Small intestine (tissue), 7 donors: ENCODE measurements around the gene PARD3B. TPM values are rescaled to one million over a fixed set of nuclear protein-coding genes. Genes with fewer than 3 reads are reported as not detected.
A peak's percentile ranks its signal among the peaks of the same experiment; 100 is the strongest.

Experiments used
- DNase-seq, 2 donors: peaks; one replicate each; pipeline versions ENCODE4 v3.0.0 to v3.0.0-alpha.2; 2013
- FAIRE-seq: peaks from 2 replicates; lab custom pipeline; 2012; peaks lifted over from hg19 to GRCh38; lab: Jason Lieb, UNC
- H3K27ac ChIP-seq, 3 donors: one replicate each; pipeline ENCODE4 v1.5.1; 2013; ENCODE audit warnings: low read length in 2 of 3, mild to moderate bottlenecking in 2 of 3, control low read depth in 1 of 3, inconsistent platforms in 1 of 3, low read depth in 1 of 3, moderate library complexity in 1 of 3
- H3K27me3 ChIP-seq, 3 donors: one replicate each; pipeline ENCODE4 v1.6.1; 2013; ENCODE audit warnings: low read length in 3 of 3, inconsistent platforms in 1 of 3; ENCODE audit not compliant: control insufficient read depth in 3 of 3, insufficient read depth in 3 of 3
- H3K36me3 ChIP-seq, 3 donors: one replicate each; pipeline ENCODE4 v1.6.1; 2013; ENCODE audit warnings: low read length in 3 of 3, inconsistent platforms in 1 of 3, low read depth in 1 of 3, mild to moderate bottlenecking in 1 of 3, moderate library complexity in 1 of 3; ENCODE audit not compliant: control insufficient read depth in 3 of 3, insufficient read depth in 2 of 3
- H3K4me1 ChIP-seq, 3 donors: one replicate each; pipeline ENCODE4 v1.6.1; 2013; ENCODE audit warnings: low read length in 2 of 3, inconsistent platforms in 1 of 3, low read depth in 1 of 3, mild to moderate bottlenecking in 1 of 3, moderate library complexity in 1 of 3; ENCODE audit not compliant: control insufficient read depth in 3 of 3, insufficient read depth in 2 of 3
- H3K4me3 ChIP-seq, 3 donors: one replicate each; pipeline ENCODE4 v1.5.1; 2013; ENCODE audit warnings: low read length in 3 of 3, control low read depth in 1 of 3, inconsistent platforms in 1 of 3, low read depth in 1 of 3, mild to moderate bottlenecking in 1 of 3, moderate library complexity in 1 of 3
- H3K9me3 ChIP-seq, 2 donors: one replicate each; pipeline ENCODE4 v1.6.1; 2013; ENCODE audit warnings: low read depth in 1 of 2, low read length in 1 of 2; ENCODE audit not compliant: control insufficient read depth in 2 of 2, insufficient read depth in 1 of 2
- WGBS, 3 donors: extraction: QIAGEN DNeasy Blood & Tissue Kit; methylation state at CpG; one replicate each; pipeline ENCODE4 v1.1.7; 2013; 5-methylcytosine and 5-hydroxymethylcytosine counted together
- polyA plus RNA-seq, 4 donors: library from polyadenylated mRNA; stranded (reverse) in 3 of 4; unstranded in 1 of 4; fragments of 200-250 nt in 3 of 4; fragments of 120-200 nt in 1 of 4; gene quantifications; one replicate each; pipeline versions ENCODE4 v1.2.1 to v1.2.3, GENCODE V29; 2013
- donor health status: healthy with polysubstance abuse.
- donor health status: control.
- donor health status: control.
- donor health status: Bipolar disorder and iron deficiency.
- donor health status: healthy.

PARD3B gene
- polyA plus RNA-seq, 4 donors = 2.8 to 10.7 (median 3.6) TPM

DNA sequence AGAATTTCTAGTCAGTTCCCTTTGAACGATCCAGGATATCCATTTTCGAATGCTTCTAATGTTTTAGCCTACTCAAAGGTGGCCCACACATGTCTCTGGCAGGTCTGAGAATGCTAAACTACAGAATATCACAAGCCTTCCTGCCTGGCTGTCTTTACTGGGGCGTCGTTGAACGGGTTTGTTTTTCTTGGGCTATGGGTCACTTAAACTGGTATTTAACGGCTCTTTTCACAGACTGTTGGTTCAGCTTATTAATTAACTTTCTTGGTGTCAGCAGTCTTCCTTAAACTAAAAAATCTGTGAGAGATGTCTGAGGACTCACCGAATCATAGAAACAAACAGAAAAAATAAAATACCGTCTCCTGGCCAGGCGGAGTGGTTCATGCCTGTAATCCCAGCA is 573.9 kb downstream of the PARD3B start:
- FAIRE-seq (no peak), DNase-seq (no peak)
- H3K36me3 ChIP-seq = peaks cover 0 to 7% (median 4%) of the 10 kb centered on the region in 3 donors
- no peaks in the 10 kb centered on the region for H3K9me3 ChIP-seq
- no peak overlapping the region for H3K4me3 ChIP-seq
- H3K4me1 ChIP-seq = no peaks in the 10 kb centered on the region
- no peak overlapping the region for H3K27ac ChIP-seq
- 94 to 96% (median 94%) methylated on average over 9 of the region's 9 CpGs for WGBS, 3 donors
- H3K27me3 ChIP-seq = no peaks in the 10 kb centered on the region

- no peak for FAIRE-seq
- H3K4me1 ChIP-seq = no peaks in the 10 kb centered on the region
- peaks cover 0 to 2% (median 0%) of the 10 kb centered on the region in 3 donors for H3K36me3 ChIP-seq
- DNase-seq = no peak
- H3K27ac ChIP-seq = no peak overlapping the region
- no peaks in the 10 kb centered on the region for H3K27me3 ChIP-seq
- H3K4me3 ChIP-seq = no peak overlapping the region
- no peaks in the 10 kb centered on the region for H3K9me3 ChIP-seq
Observed at GRCh38 chr2:205128726-205129125, 583.5 kb downstream of the PARD3B start.

- H3K4me1 ChIP-seq = no peaks in the 10 kb centered on the region
- DNase-seq (no peak), FAIRE-seq (no peak)
- 68 to 87% (median 71%) methylated on average over 5 of the region's 5 CpGs for WGBS, 3 donors
- H3K27me3 ChIP-seq = no peaks in the 10 kb centered on the region
- no peak overlapping the region for H3K27ac ChIP-seq
- H3K9me3 ChIP-seq = no peaks in the 10 kb centered on the region
- H3K4me3 ChIP-seq = no peak overlapping the region
- peaks cover 0 to 2% (median 0%) of the 10 kb centered on the region in 3 donors for H3K36me3 ChIP-seq
Observed at GRCh38 chr2:205129531-205129930, 584.3 kb downstream of the PARD3B start.

DNA sequence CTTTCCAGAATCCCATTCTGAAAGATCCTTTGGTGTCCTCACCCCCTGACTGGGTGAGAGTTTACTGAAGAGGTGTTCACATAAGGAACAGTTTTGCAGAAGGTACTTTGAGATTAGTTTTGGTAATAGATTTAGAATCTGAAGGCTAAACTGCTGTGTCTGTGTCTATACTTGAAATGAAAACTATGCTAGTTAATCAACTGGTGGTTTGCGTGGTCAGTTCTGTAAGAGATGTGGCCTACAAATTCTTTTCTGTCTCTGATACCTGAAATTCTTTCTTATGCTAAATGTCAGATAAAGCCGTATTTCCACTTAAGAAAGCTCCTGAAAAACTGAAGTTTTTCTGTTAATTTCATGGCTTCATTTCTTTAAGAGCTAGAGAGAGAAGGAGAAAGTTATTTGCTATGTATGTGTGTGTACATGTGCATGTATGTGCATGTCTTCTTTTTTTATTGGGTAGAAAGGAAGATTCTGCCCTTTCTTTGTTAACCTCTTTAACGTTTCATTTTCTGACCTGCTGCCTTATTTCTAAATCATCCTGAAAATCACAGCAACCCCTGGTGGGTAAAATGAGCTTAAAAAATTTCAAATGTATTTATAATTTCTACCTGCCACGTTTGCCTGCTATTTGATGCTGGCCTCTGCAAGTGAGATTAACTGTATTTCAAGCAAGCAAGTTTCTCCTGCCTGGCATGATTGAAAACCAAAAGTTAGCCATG is 585.0 kb downstream of the PARD3B start:
- no peaks in the 10 kb centered on the region for H3K4me1 ChIP-seq
- whole genome bisulfite sequencing, 3 donors = 75 to 79% (median 79%) methylated on average over 4 of the region's 4 CpGs
- H3K4me3 ChIP-seq = no peak overlapping the region
- peaks cover 0 to 2% (median 0%) of the 10 kb centered on the region in 3 donors for H3K36me3 ChIP-seq
- H3K9me3 ChIP-seq = no peaks in the 10 kb centered on the region
- H3K27me3 ChIP-seq = no peaks in the 10 kb centered on the region
- FAIRE-seq (no peak), DNase-seq (no peak)
- H3K27ac ChIP-seq = no peak overlapping the region

- Histone ChIP-seq H3K4me3 (no peak overlapping the region), H3K4me1 (no peaks in the 10 kb centered on the region), H3K9me3 (no peaks in the 10 kb centered on the region), H3K27ac (no peak overlapping the region), H3K36me3 (no peaks in the 10 kb centered on the region), H3K27me3 (no peaks in the 10 kb centered on the region)
- FAIRE-seq (no peak), DNase-seq (no peak)
- 57 to 89% (median 74%) methylated on average over 1 of the region's 1 CpG for WGBS, 3 donors
Observed at GRCh38 chr2:205133544-205133943, 588.3 kb downstream of the PARD3B start.

- Histone ChIP-seq H3K27me3 (no peaks in the 10 kb centered on the region), H3K27ac (no peak overlapping the region), H3K36me3 (no peaks in the 10 kb centered on the region), H3K4me1 (no peaks in the 10 kb centered on the region), H3K4me3 (no peak overlapping the region), H3K9me3 (no peaks in the 10 kb centered on the region)
- FAIRE-seq (no peak), DNase-seq (no peak)
- 87 to 92% (median 92%) methylated on average over 2 of the region's 2 CpGs for WGBS, 3 donors
Observed at GRCh38 chr2:205138735-205139134, 593.5 kb downstream of the PARD3B start.

DNA sequence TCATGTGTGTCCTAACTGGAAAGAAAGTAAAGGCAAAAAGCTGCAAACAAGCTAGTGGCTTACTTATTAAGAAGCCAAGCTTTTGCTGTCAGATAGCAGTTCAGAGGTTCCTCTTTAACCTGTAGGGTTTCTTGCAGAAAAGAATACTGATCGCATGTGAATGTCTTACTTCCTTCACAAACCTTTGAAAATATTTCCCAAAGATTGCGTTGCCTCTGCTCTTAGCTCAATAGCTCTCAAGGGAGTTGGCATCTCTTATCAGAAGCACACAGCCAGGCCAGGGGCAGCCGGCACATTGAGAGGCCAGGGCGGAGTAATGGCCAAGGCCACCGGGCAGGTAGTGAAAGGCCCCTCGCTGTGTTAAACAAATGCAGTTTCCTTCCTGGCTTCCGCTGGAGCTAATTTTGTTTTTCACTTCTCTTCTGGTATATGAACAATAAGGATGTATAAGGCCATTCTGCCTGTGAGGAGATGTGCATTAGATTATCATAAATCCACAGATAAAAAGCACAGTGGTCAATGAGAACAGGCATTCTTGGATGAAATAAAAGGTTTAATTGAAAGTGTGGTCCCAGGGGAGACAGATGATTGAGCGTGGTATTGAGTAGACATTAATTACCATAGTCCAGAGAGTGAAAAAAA is 594.7 kb downstream of the PARD3B start:
- FAIRE-seq (no peak), DNase-seq (peak in 1 of 2 donors; percentile 33)
- WGBS, 3 donors = 53 to 85% (median 71%) methylated on average over 8 of the region's 8 CpGs
- H3K27ac ChIP-seq = no peak overlapping the region
- no peaks in the 10 kb centered on the region for H3K27me3 ChIP-seq
- no peak overlapping the region for H3K4me3 ChIP-seq
- H3K4me1 ChIP-seq = no peaks in the 10 kb centered on the region
- H3K9me3 ChIP-seq = no peaks in the 10 kb centered on the region
- no peaks in the 10 kb centered on the region for H3K36me3 ChIP-seq

- FAIRE-seq = no peak
- Histone ChIP-seq H3K9me3 (no peaks in the 10 kb centered on the region), H3K27me3 (no peaks in the 10 kb centered on the region), H3K27ac (no peak overlapping the region), H3K4me1 (no peaks in the 10 kb centered on the region), H3K4me3 (no peak overlapping the region), H3K36me3 (peaks cover 0 to 3% (median 0%) of the 10 kb centered on the region in 3 donors)
- 60 to 96% (median 91%) methylated on average over 1 of the region's 1 CpG for WGBS, 3 donors
- no peak for DNase-seq
Observed at GRCh38 chr2:205141381-205141780, 596.1 kb downstream of the PARD3B start.
